Esophagus (tissue), 2 donors: Measurements from ENCODE around the gene ADAMTS5. TPM values are rescaled to one million over a fixed set of nuclear protein-coding genes. Genes with fewer than 3 reads are reported as not detected.

Experiments
- H3K27ac ChIP-seq, 2 donors: one replicate each; pipeline ENCODE4 v1.5.1; 2013; ENCODE audit warnings: low read depth in 2 of 2, mild to moderate bottlenecking in 2 of 2, inconsistent platforms in 1 of 2, low read length in 1 of 2, moderate library complexity in 1 of 2
- H3K27me3 ChIP-seq, 2 donors: one replicate each; pipeline ENCODE4 v1.6.1; 2013; ENCODE audit warnings: low read length in 2 of 2, control low read depth in 1 of 2, mild to moderate bottlenecking in 1 of 2; ENCODE audit not compliant: insufficient read depth in 2 of 2, control insufficient read depth in 1 of 2
- H3K36me3 ChIP-seq, 2 donors: one replicate each; pipeline ENCODE4 v1.6.1; 2013; ENCODE audit warnings: low read length in 1 of 2; ENCODE audit not compliant: control insufficient read depth in 2 of 2, insufficient read depth in 2 of 2
- H3K4me1 ChIP-seq, 2 donors: one replicate each; pipeline ENCODE4 v1.6.1; 2013; ENCODE audit warnings: low read length in 1 of 2; ENCODE audit not compliant: control insufficient read depth in 2 of 2, insufficient read depth in 2 of 2
- H3K4me3 ChIP-seq, 2 donors: one replicate each; pipeline ENCODE4 v1.5.1; 2013; ENCODE audit warnings: low read length in 2 of 2, mild to moderate bottlenecking in 2 of 2, low read depth in 1 of 2, moderate library complexity in 1 of 2
- H3K9me3 ChIP-seq, 2 donors: one replicate each; pipeline ENCODE4 v1.6.1; 2013; ENCODE audit warnings: mild to moderate bottlenecking in 2 of 2, low read depth in 1 of 2, low read length in 1 of 2, moderate library complexity in 1 of 2; ENCODE audit not compliant: control insufficient read depth in 2 of 2, insufficient read depth in 1 of 2
- WGBS, 2 donors: extraction: QIAGEN DNeasy Blood & Tissue Kit; methylation state at CpG; one replicate each; pipeline ENCODE4 v1.1.7; 2013; 5-methylcytosine and 5-hydroxymethylcytosine counted together
- polyA plus RNA-seq, 2 donors: library from polyadenylated mRNA; stranded (reverse); fragments of 200-250 nt; gene quantifications; one replicate each; pipeline ENCODE4 v1.2.3, GENCODE V29; 2013
- donor health status: healthy with polysubstance abuse.
- donor health status: Bipolar disorder and iron deficiency.

ADAMTS5 gene
- polyA plus RNA-seq, 2 donors, result 0.41 to 0.60 TPM

DNA sequence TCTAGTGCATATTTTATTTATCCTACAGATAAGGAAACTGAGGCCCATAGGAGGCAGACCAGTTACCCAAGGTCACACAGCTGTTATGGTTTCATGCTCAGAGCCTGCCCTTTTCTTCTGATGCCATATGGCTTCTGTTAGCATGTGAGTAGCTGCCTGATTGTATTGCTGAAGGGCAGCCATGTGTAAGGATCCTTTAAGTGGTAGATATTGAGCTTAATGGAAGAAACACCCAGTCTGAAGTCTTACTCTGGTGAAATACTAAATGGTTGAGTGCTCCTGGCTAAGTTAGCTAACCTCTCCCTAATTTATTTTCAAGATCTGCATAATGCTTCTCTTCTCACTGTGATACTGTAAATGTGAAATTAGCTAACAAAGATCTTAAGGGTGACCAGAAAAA lies 30.9 kb downstream of the ADAMTS5 start:
- Histone ChIP-seq H3K36me3 (no peaks in the 10 kb centered on the region), H3K4me3 (no peak overlapping the region), H3K27me3 (no peaks in the 10 kb centered on the region), H3K27ac (no peak overlapping the region), H3K9me3 (no peaks in the 10 kb centered on the region), H3K4me1 (no peaks in the 10 kb centered on the region)

DNA sequence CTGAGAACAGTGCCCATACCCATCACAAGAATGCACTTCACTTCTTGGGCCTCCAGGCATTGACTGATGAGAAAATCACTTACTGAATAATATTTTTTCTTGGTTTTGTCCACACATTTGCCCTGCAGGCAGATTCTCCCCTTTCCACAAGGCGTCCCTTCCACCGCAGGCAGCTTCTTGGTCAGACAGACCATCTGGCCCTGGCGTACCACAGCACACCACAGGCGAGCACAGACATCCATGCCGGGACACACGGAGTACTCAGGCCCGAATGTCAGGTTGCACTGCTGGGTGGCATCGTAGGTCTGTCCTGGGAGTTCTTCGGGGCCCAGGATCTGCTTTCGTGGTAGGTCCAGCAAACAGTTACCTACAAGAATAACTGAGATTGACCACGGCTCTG lies 32.5 kb downstream of the ADAMTS5 start:
- Histone ChIP-seq H3K27me3 (no peaks in the 10 kb centered on the region), H3K9me3 (no peaks in the 10 kb centered on the region), H3K36me3 (no peaks in the 10 kb centered on the region), H3K4me3 (no peak overlapping the region), H3K4me1 (no peaks in the 10 kb centered on the region), H3K27ac (no peak overlapping the region)
- WGBS, 2 donors, result 95% methylated on average over 11 of the region's 11 CpGs

DNA sequence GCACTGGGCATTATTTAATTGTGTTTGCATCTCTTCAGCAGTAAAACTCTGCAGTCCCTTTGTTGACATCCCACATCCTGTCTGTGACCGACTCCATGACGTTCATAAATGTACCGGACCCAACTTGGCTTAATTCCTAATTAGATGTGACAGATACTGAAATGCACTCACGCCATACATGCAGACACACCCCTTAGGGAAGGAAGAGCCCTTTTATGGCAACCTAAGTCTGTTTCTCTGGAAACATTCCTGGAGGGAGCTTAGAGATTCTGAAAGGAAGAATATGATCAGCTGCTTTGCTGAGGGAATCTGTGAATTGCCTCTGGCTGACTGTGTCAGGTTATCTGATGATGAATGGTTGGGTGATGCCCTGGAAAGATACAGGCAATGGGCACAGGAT lies 33.4 kb downstream of the ADAMTS5 start:
- H3K27me3 ChIP-seq, result no peaks in the 10 kb centered on the region
- H3K9me3 ChIP-seq, result no peaks in the 10 kb centered on the region
- WGBS, 2 donors, result 53 to 63% methylated on average over 4 of the region's 4 CpGs
- no peak overlapping the region for H3K27ac ChIP-seq
- no peaks in the 10 kb centered on the region for H3K4me1 ChIP-seq
- H3K4me3 ChIP-seq, result no peak overlapping the region
- H3K36me3 ChIP-seq, result no peaks in the 10 kb centered on the region

DNA sequence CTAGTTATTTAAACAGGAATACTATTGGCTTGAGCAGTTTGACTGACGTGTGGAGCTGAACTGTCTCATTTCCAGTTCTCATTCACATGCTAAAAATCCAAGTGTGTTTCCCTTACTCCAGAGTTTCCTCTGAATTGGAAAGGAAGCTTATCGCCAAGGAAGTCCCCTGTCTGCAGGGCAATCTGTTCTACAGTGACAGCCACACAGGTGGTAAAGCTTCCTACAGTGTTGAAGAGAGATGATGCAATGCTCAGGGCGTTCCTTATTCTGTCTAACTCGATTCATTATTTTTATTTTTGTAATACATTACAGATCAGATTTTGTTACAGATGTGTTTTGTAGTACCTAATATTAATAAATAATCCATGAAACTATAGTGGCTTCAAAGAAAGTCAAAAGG lies 41.3 kb downstream of the ADAMTS5 start:
- Histone ChIP-seq H3K36me3 (no peaks in the 10 kb centered on the region), H3K27me3 (no peaks in the 10 kb centered on the region), H3K9me3 (no peaks in the 10 kb centered on the region), H3K4me1 (no peaks in the 10 kb centered on the region), H3K27ac (no peak overlapping the region), H3K4me3 (no peak overlapping the region)
- 78 to 80% methylated on average over 4 of the region's 4 CpGs for WGBS, 2 donors

DNA sequence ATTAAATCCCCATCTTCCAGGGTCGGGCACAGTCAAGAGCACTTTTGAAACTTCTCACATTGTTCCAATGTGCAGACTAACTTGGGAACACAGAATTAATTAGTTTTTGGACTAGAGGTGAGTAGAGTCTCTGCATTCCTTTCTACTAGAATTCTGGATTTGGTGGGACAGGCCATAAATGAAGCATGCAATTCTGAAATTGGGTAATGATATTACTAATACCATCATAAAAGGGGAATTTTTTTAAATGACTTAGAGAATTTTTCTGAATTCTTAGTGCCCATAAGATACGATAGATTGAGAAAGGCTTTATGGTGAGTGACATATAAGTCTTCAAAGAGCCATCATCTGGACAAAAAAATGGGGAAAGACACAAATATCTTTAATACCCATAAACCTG lies 41.8 kb downstream of the ADAMTS5 start:
- Histone ChIP-seq H3K36me3 (no peaks in the 10 kb centered on the region), H3K4me3 (no peak overlapping the region), H3K27ac (no peak overlapping the region), H3K4me1 (no peaks in the 10 kb centered on the region), H3K27me3 (no peaks in the 10 kb centered on the region), H3K9me3 (no peaks in the 10 kb centered on the region)
- WGBS, 2 donors, result 86 to 88% methylated on average over 2 of the region's 2 CpGs

DNA sequence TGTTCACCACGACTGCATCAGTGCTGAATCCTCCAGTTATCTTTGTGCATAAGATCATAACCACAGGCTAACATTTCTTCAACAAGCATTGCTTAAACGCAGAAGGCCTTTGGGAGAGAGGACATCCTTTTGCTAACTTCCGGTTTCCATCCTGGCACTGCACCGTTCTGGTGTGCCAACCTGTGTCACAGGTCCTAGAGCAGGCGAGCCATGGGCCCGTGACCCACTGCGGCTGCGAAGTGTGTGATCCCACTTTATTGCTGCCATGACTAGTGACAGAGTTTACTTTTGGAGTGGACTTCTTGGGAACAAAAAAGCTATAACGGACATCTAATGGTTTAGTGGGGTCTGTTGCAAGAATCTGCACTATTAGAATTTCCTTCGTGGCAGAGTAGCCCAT lies 42.9 kb downstream of the ADAMTS5 start:
- H3K4me3 ChIP-seq, result no peak overlapping the region
- no peaks in the 10 kb centered on the region for H3K27me3 ChIP-seq
- no peak overlapping the region for H3K27ac ChIP-seq
- no peaks in the 10 kb centered on the region for H3K4me1 ChIP-seq
- H3K36me3 ChIP-seq, result no peaks in the 10 kb centered on the region
- 91 to 92% methylated on average over 10 of the region's 10 CpGs for WGBS, 2 donors
- H3K9me3 ChIP-seq, result no peaks in the 10 kb centered on the region

DNA sequence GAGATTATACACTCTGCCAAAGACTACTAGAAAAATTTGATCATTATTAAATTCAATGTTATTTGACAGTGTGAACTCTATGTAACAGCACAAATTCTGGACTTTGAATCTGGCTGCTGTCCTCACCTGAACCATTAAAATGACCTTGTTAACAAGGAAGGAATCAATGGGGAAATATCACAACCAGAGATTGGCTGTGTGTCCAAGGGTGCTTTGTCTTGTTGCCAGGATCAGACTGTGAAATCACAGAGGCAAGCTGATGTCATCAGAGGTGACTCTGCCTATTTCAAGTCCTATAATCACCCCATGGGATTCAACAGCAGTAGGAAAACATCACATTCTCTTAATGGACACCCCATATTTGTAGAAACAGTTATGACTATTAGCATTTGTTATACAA lies 46.8 kb downstream of the ADAMTS5 start:
- Histone ChIP-seq H3K27me3 (no peaks in the 10 kb centered on the region), H3K27ac (no peak overlapping the region), H3K36me3 (no peaks in the 10 kb centered on the region), H3K9me3 (no peaks in the 10 kb centered on the region), H3K4me1 (no peaks in the 10 kb centered on the region), H3K4me3 (no peak overlapping the region)

DNA sequence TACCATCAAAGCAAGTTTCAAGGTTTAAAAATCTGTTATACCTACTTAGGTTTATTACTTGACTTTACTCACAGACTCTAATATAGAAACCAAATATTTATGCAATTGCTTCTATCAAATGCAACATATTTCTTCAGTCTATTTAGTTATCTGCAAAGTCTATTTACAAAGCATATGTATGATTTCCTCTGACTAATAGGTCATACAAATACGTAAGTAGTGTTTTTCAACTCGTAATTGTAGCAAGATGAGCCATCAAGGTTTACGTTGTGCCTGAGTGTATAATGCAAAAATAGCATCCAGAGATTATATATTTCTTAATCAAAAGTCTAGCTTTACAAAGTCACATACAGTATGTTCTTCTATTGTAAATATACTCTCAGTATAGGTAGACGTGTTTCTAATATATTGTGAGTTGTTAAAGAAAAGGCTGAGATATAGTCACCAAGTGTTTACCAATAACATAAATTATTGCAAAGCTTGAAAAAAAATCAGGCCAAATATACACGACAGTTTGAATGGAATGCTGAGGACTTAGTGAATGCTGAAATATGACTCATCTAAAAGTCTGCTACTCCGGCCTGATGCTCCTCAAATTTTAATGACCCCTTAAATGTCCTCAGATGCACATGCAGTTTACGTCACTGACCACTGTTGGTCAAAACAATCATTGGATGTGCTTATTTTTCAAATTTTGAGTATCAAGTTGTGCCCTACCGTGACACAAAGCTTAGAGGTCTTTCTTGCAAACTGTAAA lies 48.4 kb downstream of the ADAMTS5 start:
- 74 to 80% methylated on average over 8 of the region's 8 CpGs for whole genome bisulfite sequencing, 2 donors

DNA sequence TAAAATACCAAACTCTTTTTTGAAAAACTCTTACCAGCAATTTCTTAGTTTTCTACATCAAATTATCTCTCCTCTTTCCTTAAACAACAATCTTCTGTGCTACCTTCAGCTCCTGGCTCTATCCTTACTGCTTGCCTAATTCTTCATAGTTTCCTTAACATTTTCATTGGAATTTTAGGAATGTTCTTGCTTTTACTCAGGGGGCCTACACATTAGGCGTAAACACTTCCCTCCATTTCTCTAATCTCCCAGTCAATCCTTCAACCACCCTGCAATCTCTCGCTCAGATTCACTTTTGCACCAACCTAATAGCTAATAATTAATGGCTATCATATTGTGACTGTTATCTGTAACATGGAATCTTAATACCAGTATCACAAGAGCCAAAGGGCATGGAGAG lies 50.1 kb downstream of the ADAMTS5 start:
- WGBS, 2 donors, result 86 to 90% methylated on average over 2 of the region's 2 CpGs
- no peaks in the 10 kb centered on the region for H3K36me3 ChIP-seq
- H3K4me1 ChIP-seq, result no peaks in the 10 kb centered on the region
- no peak overlapping the region for H3K4me3 ChIP-seq
- no peak overlapping the region for H3K27ac ChIP-seq
- no peaks in the 10 kb centered on the region for H3K9me3 ChIP-seq
- no peaks in the 10 kb centered on the region for H3K27me3 ChIP-seq

More for the DNA sequence above, 48.4 kb downstream of the ADAMTS5 start:
- H3K9me3 ChIP-seq, result no peaks in the 10 kb centered on the region
- no peaks in the 10 kb centered on the region for H3K27me3 ChIP-seq
- H3K4me3 ChIP-seq, result no peak overlapping the region
- H3K27ac ChIP-seq, result no peak overlapping the region
- H3K4me1 ChIP-seq, result no peaks in the 10 kb centered on the region
- no peaks in the 10 kb centered on the region for H3K36me3 ChIP-seq

DNA sequence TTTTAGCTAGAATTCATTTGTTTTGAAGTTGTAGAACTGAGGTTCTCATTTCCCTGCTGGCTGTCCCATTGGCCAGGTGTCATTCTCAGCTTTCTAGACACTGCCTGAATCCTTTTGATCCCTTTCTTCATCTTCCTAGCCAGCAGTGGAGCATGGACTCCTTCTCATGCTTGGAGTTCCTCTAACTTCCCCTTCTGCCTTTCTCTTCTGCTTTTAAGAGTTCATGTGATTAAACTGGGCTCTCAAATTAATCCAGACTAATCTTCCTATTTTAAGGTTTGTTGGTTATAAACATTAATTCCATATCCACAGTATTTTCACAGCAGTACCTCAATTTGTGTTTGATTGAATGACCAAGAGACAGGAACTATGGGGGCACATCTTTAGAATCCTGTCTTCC lies 52.3 kb downstream of the ADAMTS5 start:
- no peak overlapping the region for H3K27ac ChIP-seq
- H3K4me1 ChIP-seq, result no peaks in the 10 kb centered on the region
- no peak overlapping the region for H3K4me3 ChIP-seq
- H3K9me3 ChIP-seq, result no peaks in the 10 kb centered on the region
- H3K36me3 ChIP-seq, result no peaks in the 10 kb centered on the region
- no peaks in the 10 kb centered on the region for H3K27me3 ChIP-seq
